Activated naive CD8-positive, alpha-beta T cell treated with anti-CD3 and anti-CD28 coated beads, Interleukin-2, amount 50 U/mL, for 16 hours (primary cell): ENCODE results near the gene ARL3.
"Not testable (repeated sequence)": the region's sequence is repeated elsewhere in the genome, so short reads cannot be mapped to it uniquely, and the experiment has no call there.

ENCODE experiments used
- DNase-seq: peaks from one replicate; pipeline ENCODE4 v3.0.0-alpha.2; 2020; ENCODE audit warnings: low read depth, low spot score

The ARL3 gene

DNA sequence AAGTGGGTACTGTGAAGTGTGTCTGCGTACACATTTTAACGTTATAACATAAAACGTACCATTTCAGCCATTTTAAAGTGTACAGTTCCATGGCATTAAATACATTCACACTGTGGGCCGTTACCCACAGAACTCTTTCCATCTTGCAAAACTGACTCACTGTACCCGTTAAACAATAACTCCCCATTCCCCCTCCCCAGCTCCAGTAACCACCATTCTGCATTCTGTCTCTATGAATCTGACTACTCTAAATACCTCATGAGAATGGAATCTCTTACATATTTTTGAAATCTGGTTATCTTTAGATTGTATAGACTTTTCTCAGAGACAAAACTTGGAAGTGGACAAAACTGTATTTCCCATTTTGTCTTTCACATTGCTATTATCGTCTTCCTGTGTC, 9.3 kb downstream of the ARL3 start:
- no peak for DNase-seq

DNA sequence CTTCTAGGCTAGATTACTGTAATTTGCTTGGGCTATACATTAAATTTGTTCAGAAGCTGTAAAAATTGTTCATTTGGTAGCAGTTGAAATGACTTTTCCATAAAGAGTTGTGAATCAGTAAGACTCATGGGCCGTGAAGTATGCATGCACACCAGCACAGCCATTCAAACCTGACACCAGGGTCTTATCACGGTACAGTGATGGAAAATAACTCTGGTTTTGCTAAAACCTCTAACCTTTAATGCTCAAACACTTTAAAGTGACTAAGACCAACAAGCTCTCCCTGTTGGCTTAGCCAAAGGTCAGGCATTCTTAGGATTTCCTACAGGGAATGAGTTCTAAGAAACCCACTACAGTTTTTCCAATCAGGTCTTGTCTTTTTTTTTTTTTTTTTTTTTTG, 11.5 kb downstream of the ARL3 start:
- DNase-seq: no peak

DNA sequence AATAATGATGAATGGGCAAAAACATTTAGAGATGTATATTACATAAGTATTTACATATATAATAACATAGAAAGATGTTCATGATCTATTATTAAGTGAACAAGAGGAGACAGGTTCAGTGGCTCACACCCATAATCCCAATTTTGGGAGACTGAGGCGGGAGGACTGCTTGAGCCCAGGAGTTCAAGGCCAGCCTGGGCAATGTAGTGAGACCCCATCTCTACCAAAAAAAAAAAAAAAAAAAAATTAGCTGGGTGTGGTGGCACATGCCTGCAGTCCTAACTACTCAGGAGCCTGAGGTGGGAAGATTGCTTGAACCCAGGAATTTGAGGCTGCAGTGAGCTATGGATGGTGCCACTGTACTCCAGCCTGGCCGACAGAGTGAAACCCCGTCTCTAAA, 12.4 kb downstream of the ARL3 start:
- no peak for DNase-seq

DNA sequence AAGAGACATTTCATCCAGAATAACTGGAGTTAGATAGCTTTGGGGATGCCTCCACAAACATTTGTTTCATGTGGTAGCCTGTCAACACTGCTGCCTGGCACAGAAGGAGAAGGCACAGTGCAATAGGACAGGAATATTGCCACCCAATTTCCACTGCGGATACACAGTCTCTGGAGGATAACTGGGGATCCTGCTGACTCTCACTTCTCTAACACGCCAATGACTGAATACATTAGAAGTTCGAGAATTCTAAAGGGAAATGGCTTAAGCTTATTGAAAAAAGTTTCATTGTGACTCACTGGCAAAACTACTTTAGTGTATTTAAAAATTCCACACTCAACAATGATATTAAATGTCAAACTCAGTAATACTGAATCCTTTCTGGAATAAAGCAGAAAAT, 12.9 kb downstream of the ARL3 start:
- no peak for DNase-seq

DNA sequence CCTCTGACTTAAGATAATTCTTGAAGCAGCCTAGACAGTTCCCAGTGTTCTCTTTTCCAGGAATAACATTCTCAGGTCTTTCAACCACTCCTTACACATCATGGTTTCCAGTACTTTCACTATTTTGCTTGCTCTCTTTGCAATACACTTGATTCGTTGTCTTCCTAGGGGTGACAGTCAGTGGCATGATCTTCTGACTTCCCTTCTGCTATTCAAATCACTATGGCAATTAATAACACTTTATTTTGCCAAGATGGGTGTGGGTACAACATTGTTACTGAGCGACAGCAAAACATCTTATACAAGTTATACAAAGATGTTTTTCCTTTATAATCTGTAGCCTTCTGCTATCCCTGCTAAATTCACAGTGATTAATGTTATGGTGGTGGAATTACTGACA, 15.3 kb downstream of the ARL3 start:
- DNase-seq: no peak

DNA sequence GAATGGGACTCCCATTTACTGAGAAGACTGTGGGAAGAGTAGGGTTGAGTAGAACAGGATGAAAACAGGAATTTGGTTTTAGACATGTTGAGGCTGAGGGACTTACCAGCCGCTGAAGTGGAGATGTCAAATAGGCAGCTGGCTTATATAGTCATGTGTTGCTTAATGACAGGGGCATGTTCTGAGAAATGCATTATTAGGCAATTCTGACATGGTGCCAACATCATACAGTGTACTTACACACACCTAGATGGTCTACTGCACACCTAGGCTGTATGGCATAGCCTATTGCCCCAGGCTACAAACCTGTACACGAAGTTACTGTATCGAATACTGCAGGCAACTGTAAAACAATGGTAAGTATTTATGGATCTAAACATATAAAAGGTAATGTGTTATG, 17.5 kb downstream of the ARL3 start:
- no peak for DNase-seq

DNA sequence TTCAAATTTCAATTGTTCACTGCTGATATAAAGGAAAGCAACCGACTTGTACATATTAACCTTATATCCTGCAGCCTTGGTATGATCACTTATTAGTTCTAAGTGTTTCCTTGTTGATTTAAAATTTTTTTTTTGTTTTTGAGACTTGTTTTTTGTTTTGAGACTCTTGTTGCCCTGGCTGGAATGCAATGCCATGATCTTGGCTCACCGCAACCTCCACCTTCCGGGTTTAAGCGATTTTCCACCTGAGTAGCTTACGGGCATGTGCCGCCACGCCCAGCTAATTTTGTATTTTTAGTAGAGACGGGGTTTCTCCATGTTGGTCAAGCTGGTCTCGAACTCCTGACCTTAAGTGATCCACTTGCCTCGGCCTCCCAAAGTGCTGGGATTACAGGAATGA, 18.8 kb downstream of the ARL3 start:
- DNase-seq: not testable (repeated sequence)

DNA sequence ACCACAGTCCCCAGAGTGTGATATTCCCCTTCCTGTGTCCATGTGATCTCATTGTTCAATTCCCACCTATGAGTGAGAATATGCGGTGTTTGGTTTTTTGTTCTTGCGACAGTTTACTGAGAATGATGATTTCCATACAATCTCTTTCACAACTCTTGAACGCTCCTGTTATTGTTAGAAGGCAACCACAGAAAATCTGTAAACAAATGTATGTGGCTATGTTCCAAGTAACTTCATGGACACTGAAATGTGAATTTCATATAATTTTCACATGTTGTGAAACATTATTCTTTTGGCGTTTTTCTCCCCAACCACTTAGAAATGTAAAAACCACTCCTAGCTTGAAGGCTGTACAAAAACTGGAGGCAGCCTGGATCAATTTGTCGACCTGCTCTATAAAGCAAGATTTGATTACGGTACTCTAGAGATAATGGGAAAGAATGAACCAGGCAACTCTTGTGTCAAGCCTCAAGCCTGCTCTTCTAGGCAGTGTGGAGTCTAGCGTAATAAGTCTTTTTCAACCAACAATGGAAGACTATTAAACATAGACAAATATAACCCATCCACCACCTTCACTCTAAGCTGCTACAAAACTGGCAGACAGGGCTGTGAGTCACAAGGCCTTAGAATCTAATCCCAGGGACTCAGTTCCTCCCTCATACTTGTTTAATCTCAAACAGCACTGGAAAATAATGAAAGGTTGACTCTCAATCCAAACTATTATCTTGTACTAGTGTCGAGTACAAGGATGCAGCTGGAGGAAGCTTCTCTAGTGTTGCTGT, 22.7 kb downstream of the ARL3 start:
- no peak for DNase-seq

DNA sequence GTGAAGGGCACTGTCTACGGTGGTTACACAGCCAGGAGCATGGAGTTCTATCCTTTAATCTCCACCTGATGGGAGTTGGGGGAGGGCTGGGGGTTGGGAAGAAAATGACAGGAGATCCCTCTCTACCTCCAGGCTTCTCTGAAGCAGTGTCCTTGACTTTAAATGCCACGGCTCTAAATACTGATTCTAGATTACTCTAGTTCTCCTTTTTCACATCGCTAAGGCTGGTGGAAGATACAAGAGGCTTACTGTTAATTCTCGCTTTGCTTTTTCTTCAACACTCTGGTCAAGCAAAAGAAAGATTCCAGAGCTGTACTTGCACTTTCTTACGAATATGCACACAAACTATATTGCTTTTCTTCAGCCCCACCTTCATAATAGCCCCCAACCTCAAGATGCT, 30.5 kb downstream of the ARL3 start:
- no peak for DNase-seq

DNA sequence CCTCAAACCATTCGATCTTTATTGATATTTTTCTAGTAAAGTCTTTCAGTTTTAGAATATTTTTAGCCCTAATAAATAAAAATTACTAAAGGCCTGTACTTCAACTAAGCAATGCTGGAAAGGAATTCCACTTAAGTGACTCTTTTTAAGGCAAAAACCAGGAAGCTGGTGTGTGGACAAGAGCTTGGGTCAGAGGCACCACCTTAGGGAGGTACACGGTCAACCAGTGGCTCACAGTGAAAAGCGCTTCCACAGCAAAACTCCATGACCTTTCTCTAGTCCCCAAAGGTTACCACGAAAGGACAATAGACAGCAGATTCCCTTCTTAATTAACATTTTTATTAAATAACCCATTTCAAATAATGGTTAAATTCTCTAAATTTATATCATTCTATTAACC, 31.2 kb downstream of the ARL3 start:
- no peak for DNase-seq

DNA sequence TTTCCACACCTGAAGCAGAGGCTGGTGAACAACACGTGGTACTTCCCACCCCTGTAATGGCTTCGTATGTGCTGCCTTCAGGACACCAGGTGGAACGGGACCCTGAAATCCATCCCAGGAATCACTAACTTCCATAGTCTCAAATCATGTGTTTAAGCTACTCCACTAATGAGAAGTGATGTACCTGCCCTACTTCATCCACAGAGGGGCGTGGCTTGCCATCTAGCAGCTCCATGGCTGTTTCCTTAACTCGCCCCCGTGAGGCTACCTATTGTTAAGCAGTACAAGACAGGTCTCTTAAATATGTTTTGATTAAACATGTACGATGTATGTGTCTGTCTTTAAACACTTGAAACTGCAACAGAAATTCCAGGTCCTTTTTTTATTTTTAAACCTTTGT, 31.8 kb downstream of the ARL3 start:
- no peak for DNase-seq

DNA sequence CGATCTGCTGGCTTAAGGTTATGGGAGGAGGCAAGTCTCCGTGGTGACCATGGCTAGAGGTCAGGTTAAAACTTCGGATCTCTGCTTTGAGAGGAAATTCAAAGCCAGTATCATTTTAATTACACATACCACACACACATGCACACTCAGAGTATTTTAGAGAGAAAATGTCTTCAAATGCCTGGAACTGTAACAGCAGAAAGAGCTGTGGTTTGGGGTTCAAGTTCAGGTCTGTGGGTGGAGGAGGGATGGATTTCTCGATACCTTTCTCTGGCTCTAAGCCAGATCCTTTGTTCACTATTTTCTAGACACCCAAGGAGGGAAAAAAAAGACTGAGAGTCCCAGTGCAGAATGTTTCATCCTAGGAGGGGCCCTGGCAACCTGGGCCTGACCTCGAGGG, 32.5 kb downstream of the ARL3 start:
- DNase-seq: no peak

DNA sequence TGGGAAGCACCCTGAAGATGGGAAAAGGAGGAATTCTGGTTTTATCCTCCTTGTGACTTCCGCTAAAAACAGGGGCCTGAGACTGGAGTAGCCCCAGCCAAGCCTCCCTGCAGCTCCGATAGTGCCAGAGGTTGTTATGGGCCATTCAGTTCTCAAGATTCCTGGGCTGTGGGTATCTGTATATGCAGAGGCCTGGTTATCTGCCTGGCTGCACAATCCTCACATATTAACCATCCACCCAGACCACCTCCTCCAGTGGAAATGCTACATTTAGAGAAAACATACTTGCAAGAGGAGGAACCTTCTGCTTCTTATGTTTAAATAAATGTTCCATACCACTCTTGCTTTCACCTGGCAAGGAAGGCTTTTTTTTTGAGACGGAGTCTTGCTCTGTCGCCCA, 34.6 kb downstream of the ARL3 start:
- DNase-seq: no peak

DNA sequence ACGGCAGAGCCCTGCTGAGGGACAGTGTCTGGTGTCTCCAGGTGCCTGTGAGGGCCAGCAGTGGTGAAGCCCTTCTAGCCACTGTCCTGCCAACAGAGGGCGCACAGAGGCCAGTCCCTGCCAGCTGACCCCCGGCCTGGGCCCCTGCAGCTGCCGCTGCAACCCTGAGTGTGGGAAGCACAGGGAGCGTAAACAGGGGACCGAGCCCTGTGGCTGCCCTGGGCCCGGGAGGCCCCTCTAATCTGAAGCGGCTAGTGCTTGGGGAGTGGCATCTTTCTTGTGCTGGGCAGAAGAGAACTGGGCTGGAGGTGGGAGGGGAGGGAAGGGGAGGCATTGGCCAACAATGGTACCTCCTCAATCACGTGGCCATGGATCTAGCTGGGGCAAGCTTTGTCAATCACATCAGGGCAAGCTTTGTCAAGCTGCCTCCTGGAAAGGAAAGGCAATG, 35.3 kb downstream of the ARL3 start:
- DNase-seq: no peak

DNA sequence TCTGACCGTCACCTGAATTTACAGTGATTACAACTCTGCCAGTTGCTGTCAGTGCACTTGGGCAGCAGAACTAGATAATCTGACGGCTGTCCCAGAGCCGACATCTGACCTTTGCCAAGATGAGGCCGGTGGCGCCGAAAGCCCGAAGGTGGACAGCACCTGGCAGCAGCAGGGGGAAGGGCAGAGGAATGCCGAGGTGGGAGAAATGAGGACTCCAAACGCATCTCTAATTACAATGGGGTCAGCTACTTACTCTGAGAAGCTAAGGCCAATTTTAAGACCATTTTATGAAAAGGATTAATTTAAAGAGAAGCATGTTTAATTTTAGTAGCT, 36.2 kb downstream of the ARL3 start:
- no peak for DNase-seq

DNA sequence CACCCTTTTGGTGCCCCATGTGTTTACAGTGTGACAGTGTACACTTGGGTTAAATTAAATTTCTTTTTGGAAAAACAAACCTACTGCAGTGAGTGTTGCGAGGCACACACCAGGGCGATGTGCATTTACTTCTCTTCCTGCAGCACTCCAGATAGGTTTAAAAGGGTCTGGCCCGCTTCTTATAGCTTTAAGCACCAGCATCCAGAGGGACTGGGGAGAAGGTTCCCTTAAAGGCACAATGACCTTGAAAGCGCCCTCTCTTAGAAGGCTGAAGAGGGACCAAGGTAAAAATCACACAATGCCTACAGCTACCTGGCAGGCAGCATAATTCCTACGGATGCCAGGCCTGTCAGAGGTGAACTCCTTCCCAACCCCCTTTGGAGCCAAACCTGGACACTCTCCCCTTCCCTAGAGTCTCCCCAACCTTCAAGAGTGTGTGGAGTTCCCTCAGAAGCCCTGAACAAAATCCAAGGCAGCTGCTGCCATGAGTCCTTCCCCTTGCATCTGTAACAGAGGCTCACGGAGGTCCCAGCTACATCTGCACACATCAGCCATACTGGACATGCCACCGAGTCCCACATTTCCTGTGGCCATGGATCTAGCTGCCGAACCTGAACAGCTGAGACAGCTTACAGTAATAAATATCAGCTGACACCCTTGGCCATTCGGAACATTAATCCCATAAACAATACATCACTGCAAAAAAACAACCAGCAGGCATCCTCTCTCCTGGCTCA, 36.7 kb downstream of the ARL3 start:
- DNase-seq: no peak

DNA sequence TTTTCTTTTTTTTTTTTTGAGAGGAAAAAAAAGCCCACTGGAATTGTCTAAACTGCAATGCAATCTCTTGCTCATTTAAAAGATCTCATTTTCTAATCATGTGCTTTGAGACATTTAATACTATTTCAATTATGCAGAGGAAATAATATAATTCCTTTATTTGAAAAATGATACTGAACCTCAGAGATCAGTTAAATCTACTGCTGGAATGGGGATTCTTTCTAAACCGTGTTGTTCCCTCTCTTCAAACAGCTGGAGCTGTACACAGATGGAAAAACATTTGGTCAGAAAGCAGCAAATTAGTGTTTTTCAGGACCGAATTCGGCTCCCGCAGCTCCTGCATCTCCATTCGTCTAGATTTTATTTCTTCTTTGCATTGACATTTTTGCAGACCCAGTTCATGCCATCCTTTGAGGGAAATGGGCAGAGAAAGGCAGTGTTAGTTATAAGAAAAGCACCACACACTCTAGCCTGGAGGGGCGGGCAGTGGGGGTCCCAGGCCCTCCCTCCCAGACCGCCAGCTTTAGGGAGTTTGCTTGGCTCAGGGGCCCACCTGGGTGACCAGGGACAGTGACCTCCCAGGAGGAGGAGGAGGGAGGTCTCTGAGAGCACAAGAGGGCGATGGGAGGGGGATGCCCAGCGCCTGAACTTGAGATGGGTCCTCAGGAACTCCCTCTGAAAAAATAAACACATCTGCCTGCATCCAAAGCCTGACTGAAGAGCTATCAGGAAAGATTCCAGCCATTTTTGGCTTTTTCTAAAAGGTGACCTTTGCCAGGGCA, 37.5 kb downstream of the ARL3 start:
- no peak for DNase-seq

DNA sequence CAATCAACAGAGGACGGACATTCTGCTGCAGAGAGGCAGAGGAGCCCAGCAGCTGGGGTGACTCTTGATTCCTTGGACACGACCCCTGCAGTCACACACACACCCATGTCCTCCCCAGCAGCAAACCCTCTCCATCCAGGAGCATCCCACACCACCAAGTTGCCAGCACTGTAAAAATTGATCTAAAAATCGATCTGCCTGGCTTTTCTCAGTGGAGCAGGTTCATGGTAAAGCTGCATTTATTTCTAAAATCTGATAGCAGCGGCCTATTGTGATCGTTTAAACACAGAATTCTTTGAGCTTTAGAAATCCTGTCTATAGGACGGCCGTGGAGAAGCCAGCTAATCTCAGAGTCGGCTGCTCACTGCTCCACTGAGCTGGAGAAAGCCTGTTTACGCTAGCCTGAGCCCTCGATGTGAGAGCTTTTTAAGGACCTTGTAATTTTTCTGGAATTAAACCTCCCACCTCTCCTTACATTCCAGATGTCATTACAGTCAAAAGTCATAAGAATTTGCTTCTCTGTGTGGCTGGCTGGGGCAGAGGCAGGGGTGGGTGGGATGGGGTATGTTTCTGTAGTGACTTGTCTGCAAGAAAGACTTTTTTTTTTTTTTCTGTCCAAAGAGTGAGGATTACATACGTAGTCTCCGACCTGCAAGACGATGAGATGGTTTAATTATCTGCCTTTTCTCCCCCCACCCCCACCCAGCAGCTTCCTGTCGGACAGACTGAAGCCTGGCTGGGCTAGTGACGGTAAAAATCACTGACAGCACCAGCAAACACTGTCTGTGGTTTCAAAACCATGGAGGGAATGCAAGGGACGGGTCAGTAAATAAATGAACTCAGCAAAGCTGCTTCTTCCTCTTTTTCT, 38.3 kb downstream of the ARL3 start:
- DNase-seq: no peak

DNA sequence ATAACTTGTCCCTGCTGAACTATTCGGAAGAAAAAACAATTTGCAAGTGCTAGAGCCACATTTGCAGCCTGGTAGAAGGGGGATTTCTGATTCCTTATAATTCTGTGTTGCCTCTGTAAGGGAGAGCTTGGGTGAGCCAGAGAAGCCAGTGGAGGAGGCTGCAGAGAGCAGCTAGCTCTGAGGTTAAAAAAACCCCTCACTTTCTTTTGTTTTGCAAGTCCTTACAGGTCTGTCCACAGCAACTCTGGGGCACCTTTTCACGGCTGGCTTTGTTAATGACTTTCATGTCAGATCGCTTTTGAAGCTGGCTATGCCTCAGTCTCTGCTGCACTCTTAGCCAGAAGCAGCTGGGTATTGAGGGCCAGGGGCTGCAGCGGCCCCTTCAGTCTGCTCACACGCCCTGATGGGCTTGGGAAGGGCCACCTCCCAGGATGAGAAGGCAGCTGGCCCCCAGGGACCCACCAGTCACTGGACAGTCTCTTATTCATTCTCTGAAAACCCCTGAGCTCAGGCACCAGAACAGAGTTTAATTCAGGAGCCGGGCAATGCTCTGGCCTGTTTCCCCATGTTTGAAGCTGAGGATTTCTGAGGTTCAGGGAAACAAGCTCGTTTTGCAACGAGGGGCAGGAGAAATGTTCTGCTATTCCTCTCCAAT, 39.1 kb downstream of the ARL3 start:
- DNase-seq: no peak

DNA sequence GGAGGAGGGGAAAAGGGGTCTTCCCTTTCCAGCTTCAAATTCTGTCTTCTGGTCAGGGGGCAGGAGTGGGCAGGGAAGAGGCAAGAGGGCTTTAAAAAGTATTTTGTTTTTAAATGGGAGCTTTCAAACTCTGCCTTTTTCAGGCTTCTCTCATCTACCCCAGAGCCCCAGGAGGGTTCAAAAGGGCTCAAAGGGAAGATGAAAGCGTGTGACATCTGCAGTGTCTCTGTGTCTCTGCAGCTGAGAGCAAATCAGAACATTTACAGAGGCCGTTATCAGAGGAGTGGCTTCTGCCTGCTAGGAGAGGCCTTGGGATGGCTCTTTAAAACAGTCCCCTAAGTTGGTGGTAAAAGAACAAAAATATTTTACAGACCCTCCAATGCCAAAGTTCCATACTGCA, 39.6 kb downstream of the ARL3 start:
- DNase-seq: no peak

DNA sequence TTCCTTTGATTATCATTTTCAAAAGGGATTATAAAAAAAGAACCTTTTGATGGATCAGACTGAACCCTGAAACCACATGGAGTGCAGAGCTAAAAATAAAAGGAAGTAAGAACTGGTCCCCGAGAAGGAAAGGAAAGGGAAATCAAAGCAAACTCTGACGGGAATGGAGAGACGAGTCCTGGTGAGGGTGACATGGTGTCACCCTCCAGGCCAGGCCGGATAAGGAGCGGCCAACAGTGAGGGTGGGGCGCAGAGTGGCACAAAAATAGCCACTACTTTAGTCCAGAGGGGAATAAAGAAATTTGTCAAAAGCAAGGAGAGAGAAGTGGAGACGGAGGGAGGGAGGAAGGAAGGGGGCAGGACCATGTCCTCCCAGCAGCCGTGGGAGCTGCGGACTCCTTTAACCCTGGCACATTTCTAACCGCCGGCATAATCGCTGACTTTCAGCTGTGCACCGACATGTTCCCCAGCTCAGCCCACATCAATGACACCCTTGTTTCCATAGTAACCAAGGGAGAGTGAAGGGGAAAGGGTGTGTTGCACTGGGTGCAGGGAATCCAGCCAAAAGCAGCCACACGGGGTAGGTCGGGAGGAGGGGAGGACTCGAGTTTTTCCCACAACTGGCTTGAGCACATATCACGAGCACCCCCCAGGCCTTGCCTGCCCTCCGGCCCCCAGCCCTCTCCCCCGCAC, 40.2 kb downstream of the ARL3 start:
- peak; percentile 25 for DNase-seq
